Measurements from ENCODE around the gene CPA2.

DNA sequence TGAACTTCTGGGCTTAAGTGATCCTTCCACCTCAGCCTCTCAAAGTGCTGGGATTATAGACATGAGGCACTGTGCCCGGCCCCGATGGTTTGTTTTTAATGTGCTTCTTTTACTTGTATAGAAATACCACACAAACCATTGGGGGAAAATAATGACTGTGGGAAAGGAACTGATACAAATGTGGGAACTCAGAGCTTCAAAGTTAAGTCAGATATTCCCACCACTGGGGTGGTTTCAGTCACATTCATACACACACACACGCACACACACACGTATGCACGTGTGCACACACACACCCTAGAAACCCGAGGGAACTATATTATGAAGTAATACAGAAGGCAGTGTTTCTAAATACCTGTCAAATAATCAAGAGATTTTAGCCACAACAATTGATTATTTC lies 43.3 kb downstream of the CPA2 start:
- TF ChIP-seq POLR2AphosphoS5 (IDR thresholded peaks at IDR 0.05; ENCODE audit: low read depth, low read length), result no peak
- no peak for TF ChIP-seq SMC3 (IDR thresholded peaks at IDR 0.05; ENCODE audit: low read depth, low read length)
- no peak for TF ChIP-seq SIN3A (IDR thresholded peaks at IDR 0.05; ENCODE audit: borderline replicate concordance, low read depth, low read length)
- TF ChIP-seq, protein P1, sequence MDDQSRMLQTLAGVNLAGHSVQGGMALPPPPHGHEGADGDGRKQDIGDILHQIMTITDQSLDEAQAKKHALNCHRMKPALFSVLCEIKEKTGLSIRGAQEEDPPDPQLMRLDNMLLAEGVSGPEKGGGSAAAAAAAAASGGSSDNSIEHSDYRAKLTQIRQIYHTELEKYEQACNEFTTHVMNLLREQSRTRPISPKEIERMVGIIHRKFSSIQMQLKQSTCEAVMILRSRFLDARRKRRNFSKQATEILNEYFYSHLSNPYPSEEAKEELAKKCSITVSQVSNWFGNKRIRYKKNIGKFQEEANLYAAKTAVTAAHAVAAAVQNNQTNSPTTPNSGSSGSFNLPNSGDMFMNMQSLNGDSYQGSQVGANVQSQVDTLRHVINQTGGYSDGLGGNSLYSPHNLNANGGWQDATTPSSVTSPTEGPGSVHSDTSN (IDR thresholded peaks at IDR 0.05), result no peak
- TF ChIP-seq NFIC (IDR thresholded peaks at IDR 0.05; ENCODE audit: borderline replicate concordance), result no peak
- TF ChIP-seq TAF1 (IDR thresholded peaks at IDR 0.05; ENCODE audit: borderline replicate concordance, low read depth, low read length), result no peak
- no peak for TF ChIP-seq FOSL2 (IDR thresholded peaks at IDR 0.05; ENCODE audit: borderline replicate concordance, low read depth)
- TF ChIP-seq MXI1 (IDR thresholded peaks at IDR 0.05; ENCODE audit: low read depth, low read length), result no peak
- TF ChIP-seq, protein P2, sequence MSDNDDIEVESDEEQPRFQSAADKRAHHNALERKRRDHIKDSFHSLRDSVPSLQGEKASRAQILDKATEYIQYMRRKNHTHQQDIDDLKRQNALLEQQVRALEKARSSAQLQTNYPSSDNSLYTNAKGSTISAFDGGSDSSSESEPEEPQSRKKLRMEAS (IDR thresholded peaks at IDR 0.05; ENCODE audit: low read depth), result no peak
- TF ChIP-seq, protein P3, sequence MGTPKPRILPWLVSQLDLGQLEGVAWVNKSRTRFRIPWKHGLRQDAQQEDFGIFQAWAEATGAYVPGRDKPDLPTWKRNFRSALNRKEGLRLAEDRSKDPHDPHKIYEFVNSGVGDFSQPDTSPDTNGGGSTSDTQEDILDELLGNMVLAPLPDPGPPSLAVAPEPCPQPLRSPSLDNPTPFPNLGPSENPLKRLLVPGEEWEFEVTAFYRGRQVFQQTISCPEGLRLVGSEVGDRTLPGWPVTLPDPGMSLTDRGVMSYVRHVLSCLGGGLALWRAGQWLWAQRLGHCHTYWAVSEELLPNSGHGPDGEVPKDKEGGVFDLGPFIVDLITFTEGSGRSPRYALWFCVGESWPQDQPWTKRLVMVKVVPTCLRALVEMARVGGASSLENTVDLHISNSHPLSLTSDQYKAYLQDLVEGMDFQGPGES (IDR thresholded peaks at IDR 0.05; ENCODE audit: low read depth, low read length), result no peak
- TF ChIP-seq, protein P4, sequence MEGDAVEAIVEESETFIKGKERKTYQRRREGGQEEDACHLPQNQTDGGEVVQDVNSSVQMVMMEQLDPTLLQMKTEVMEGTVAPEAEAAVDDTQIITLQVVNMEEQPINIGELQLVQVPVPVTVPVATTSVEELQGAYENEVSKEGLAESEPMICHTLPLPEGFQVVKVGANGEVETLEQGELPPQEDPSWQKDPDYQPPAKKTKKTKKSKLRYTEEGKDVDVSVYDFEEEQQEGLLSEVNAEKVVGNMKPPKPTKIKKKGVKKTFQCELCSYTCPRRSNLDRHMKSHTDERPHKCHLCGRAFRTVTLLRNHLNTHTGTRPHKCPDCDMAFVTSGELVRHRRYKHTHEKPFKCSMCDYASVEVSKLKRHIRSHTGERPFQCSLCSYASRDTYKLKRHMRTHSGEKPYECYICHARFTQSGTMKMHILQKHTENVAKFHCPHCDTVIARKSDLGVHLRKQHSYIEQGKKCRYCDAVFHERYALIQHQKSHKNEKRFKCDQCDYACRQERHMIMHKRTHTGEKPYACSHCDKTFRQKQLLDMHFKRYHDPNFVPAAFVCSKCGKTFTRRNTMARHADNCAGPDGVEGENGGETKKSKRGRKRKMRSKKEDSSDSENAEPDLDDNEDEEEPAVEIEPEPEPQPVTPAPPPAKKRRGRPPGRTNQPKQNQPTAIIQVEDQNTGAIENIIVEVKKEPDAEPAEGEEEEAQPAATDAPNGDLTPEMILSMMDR (IDR thresholded peaks at IDR 0.05), result no peak
